SH-SY5Y (cell line): ENCODE measurements around the gene HOXA11.

Source experiments
- GATA2 ChIP-seq: IDR thresholded peaks from 2 replicates; pipeline ENCODE4 v1.6.1; 2011; ENCODE audit warnings: mild to moderate bottlenecking, low read depth, low read length
- GATA3 ChIP-seq: IDR thresholded peaks from 2 replicates; pipeline ENCODE4 v1.6.1; 2011; ENCODE audit warnings: low read depth, mild to moderate bottlenecking, low read length, moderate library complexity

HOXA11 gene

GRCh38 chr7:27133409-27134231 lies 51.4 kb downstream of the HOXA11 start:
- TF ChIP-seq GATA3 (no peak), GATA2 (no peak)

GRCh38 chr7:27132978-27133377 lies 52.1 kb downstream of the HOXA11 start:
- TF ChIP-seq GATA2 (no peak), GATA3 (no peak)

GRCh38 chr7:27132214-27132613 lies 52.8 kb downstream of the HOXA11 start:
- TF ChIP-seq GATA3 (no peak), GATA2 (no peak)

- TF ChIP-seq GATA2 (no peak), GATA3 (no peak)
Measured at GRCh38 chr7:27131390-27131819, 53.6 kb downstream of the HOXA11 start.
